IMR-90 (cell line): ENCODE data around the gene RRM1. TPM values are rescaled to one million over a fixed set of nuclear protein-coding genes. Genes with fewer than 3 reads are reported as not detected.
A peak's percentile ranks its signal among the peaks of the same experiment; 100 is the strongest.

Source experiments
- ATAC-seq: fragments of 200-7000 bp; cut with Tn5 transposase; 2 replicates; pipeline ENCODE4 v1.9.1; 2020; ENCODE audit warnings: low read depth, mild to moderate bottlenecking, moderate library complexity
- BruUV-seq: library from RNA; stranded (reverse); fragments of 400-500 nt; replicated peaks from 2 replicates; lab custom pipeline; 2021; lab: Mats Ljungman, UMichigan
- CTCF ChIA-PET: fragments of 300-600 bp; formaldehyde crosslinking; extraction: SDS; loops from one replicate; lab custom pipeline; 2021; ENCODE audit warnings: antibody characterized with exemption; lab: Yijun Ruan, JAX
- POLR2A ChIA-PET: fragments of 300-600 bp; sonication (Branson Sonifier 250); formaldehyde crosslinking; loops from one replicate; lab custom pipeline; 2022; ENCODE audit warnings: antibody characterized with exemption; ENCODE audit not compliant: unreplicated experiment; lab: Charles Lee
- DNase-seq: peaks from one replicate; pipeline ENCODE4 v3.0.0; 2013
- H2AFZ ChIP-seq: replicated peaks from 2 replicates; pipeline ENCODE3; 2013; ENCODE audit warnings: low read length, mild to moderate bottlenecking; ENCODE audit not compliant: poor library complexity
- H2AK5ac ChIP-seq: 2 replicates; pipeline ENCODE4 v1.6.1; 2013; ENCODE audit warnings: low read depth, low read length, inconsistent platforms
- H2AK9ac ChIP-seq: replicated peaks from 2 replicates; pipeline ENCODE3; 2013; ENCODE audit warnings: mild to moderate bottlenecking, low read depth, low read length, moderate library complexity; ENCODE audit not compliant: poor library complexity
- H2BK120ac ChIP-seq: 2 replicates; pipeline ENCODE4 v1.6.1; 2013; ENCODE audit warnings: low read depth, low read length, inconsistent platforms
- H2BK15ac ChIP-seq: 3 replicates; pipeline ENCODE4 v1.6.1; 2013; ENCODE audit warnings: low read depth, low read length, inconsistent platforms
- H2BK20ac ChIP-seq: 2 replicates; pipeline ENCODE4 v1.6.1; 2013; ENCODE audit warnings: low read depth, mild to moderate bottlenecking, inconsistent platforms, low read length, moderate library complexity
- H2BK5ac ChIP-seq: 2 replicates; pipeline ENCODE4 v1.6.1; 2013; ENCODE audit warnings: mild to moderate bottlenecking, low read depth, low read length, inconsistent platforms; ENCODE audit not compliant: poor library complexity, severe bottlenecking
- H3K14ac ChIP-seq: replicated peaks from 2 replicates; pipeline ENCODE4 v1.6.1; 2013; ENCODE audit warnings: low read depth, low read length, inconsistent platforms
- H3K18ac ChIP-seq: 2 replicates; pipeline ENCODE4 v1.6.1; 2013; ENCODE audit warnings: low read depth, low read length, control low read depth
- H3K23ac ChIP-seq: 2 replicates; pipeline ENCODE4 v1.6.1; 2013; ENCODE audit warnings: low read depth, low read length, inconsistent platforms
- H3K27ac ChIP-seq: 2 replicates; pipeline ENCODE4 v1.5.1; 2013; ENCODE audit warnings: mild to moderate bottlenecking, control low read depth, low read length; ENCODE audit not compliant: insufficient read depth
- H3K27me3 ChIP-seq: 2 replicates; pipeline ENCODE4 v1.6.1; 2013; ENCODE audit warnings: low read length; ENCODE audit not compliant: control insufficient read depth, insufficient read depth
- H3K36me3 ChIP-seq: 2 replicates; pipeline ENCODE4 v1.6.1; 2013; ENCODE audit warnings: low read length, mixed read lengths; ENCODE audit not compliant: control insufficient read depth, insufficient read depth
- H3K4ac ChIP-seq: 2 replicates; pipeline ENCODE4 v1.6.1; 2013; ENCODE audit warnings: low read depth, low read length, inconsistent platforms
- H3K4me1 ChIP-seq: 2 replicates; pipeline ENCODE4 v1.6.1; 2013; ENCODE audit warnings: low read length, mixed read lengths; ENCODE audit not compliant: control insufficient read depth, insufficient read depth
- H3K4me2 ChIP-seq: 2 replicates; pipeline ENCODE4 v1.6.1; 2013; ENCODE audit warnings: low read depth, mild to moderate bottlenecking, control low read depth, low read length, moderate library complexity
- H3K4me3 ChIP-seq: 2 replicates; pipeline ENCODE4 v1.5.1; 2013; ENCODE audit warnings: low read depth, mild to moderate bottlenecking, control low read depth, low read length, moderate library complexity; ENCODE audit not compliant: insufficient read depth
- H3K56ac ChIP-seq: 2 replicates; pipeline ENCODE4 v1.6.1; 2013; ENCODE audit warnings: low read length, inconsistent platforms; ENCODE audit not compliant: insufficient read depth; ENCODE audit errors: extremely low read depth
- H3K79me1 ChIP-seq, 2 experiments: 2 replicates each; pipeline ENCODE4 v1.6.1; 2013; ENCODE audit warnings: low read length in 2 of 2, inconsistent platforms in 1 of 2, low read depth in 1 of 2
- H3K9ac ChIP-seq: 2 replicates; pipeline ENCODE4 v1.6.1; 2013; ENCODE audit warnings: low read depth, low read length, control low read depth
- H3K9me1 ChIP-seq: 2 replicates; pipeline ENCODE4 v1.6.1; 2013; ENCODE audit warnings: low read length, inconsistent platforms; ENCODE audit not compliant: insufficient read depth
- H3K9me3 ChIP-seq: 2 replicates; pipeline ENCODE4 v1.6.1; 2013; ENCODE audit warnings: low read length; ENCODE audit not compliant: control insufficient read depth, insufficient read depth
- H4K20me1 ChIP-seq: 2 replicates; pipeline ENCODE4 v1.6.1; 2013; ENCODE audit warnings: low read length, inconsistent platforms; ENCODE audit not compliant: insufficient read depth
- H4K5ac ChIP-seq: 2 replicates; pipeline ENCODE4 v1.6.1; 2013; ENCODE audit warnings: mild to moderate bottlenecking, low read depth, low read length, control low read depth
- H4K8ac ChIP-seq, 2 experiments: 2 replicates each; pipeline ENCODE4 v1.6.1; 2013; ENCODE audit warnings: low read depth in 2 of 2, low read length in 2 of 2, control low read depth in 1 of 2, inconsistent platforms in 1 of 2
- H4K91ac ChIP-seq: 2 replicates; pipeline ENCODE4 v1.6.1; 2013; ENCODE audit warnings: low read depth, low read length, inconsistent platforms; ENCODE audit not compliant: insufficient read depth
- CEBPB ChIP-seq: IDR thresholded peaks from 2 replicates; pipeline ENCODE4 v1.6.1; 2012; ENCODE audit warnings: low read depth, low read length, improper control_type of control experiment
- CHD1 ChIP-seq: IDR thresholded peaks from 2 replicates; pipeline ENCODE4 v1.6.1; 2012; ENCODE audit warnings: low read depth, low read length, improper control_type of control experiment
- FOS ChIP-seq: fragments of 150-350 bp; IDR thresholded peaks from 2 replicates; pipeline ENCODE4 v1.6.1; 2016; ENCODE audit warnings: low read depth, low read length
- MAFK ChIP-seq: IDR thresholded peaks from 2 replicates; pipeline ENCODE4 v1.6.1; 2012; ENCODE audit warnings: low read depth, low read length, improper control_type of control experiment
- MAZ ChIP-seq: IDR thresholded peaks from 2 replicates; pipeline ENCODE4 v1.6.1; 2012; ENCODE audit warnings: low read depth, mild to moderate bottlenecking, low read length, improper control_type of control experiment, moderate library complexity, borderline replicate concordance
- MXI1 ChIP-seq: IDR thresholded peaks from 2 replicates; pipeline ENCODE4 v1.6.1; 2012; ENCODE audit warnings: low read depth, mild to moderate bottlenecking, low read length, moderate library complexity, borderline replicate concordance
- NFE2L2 ChIP-seq: fragments of 150-350 bp; IDR thresholded peaks from 2 replicates; pipeline ENCODE4 v1.6.1; 2016; ENCODE audit warnings: low read depth, mild to moderate bottlenecking, low read length
- POLR2A ChIP-seq: IDR thresholded peaks from 2 replicates; pipeline ENCODE4 v1.6.1; 2012; ENCODE audit warnings: mild to moderate bottlenecking, low read depth, low read length
- SMC3 ChIP-seq: fragments of 150-350 bp; IDR thresholded peaks from 2 replicates; pipeline ENCODE4 v1.6.1; 2016; ENCODE audit warnings: low read depth, mild to moderate bottlenecking, antibody characterized with exemption, low read length, moderate library complexity
- WGBS, 2 experiments: methylation state at CpG; one replicate each; pipeline versions ENCODE4 v1.1.5 to v1.1.7; 2013; ENCODE audit warnings: missing lambda C conversion rate in 2 of 2; ENCODE audit not compliant: insufficient read length in 1 of 2; ENCODE audit errors: extremely low coverage in 2 of 2; 5-methylcytosine and 5-hydroxymethylcytosine counted together
- dilution Hi-C: fragments of 300-500 bp; cut with HindIII; formaldehyde crosslinking; loops from one replicate; pipeline ENCODE4 v1.14.3; 2018; ENCODE audit warnings: low sequenced_read_pairs; ENCODE audit not compliant: unreplicated experiment
- in situ Hi-C: fragments of 300-500 bp; cut with MboI; formaldehyde crosslinking; loops from 3 replicates; pipeline ENCODE4 v1.14.3; 2019; ENCODE audit warnings: low sequenced_read_pairs, inconsistent platforms, mixed read lengths
- intact Hi-C: fragments of 100-400 bp; cut with micrococcal nuclease; formaldehyde crosslinking; loops from 2 replicates; pipeline ENCODE4 v1.10.0; 2022
- polyA plus RNA-seq, 3 experiments: library from polyadenylated mRNA; depleted of rRNA; stranded (reverse); fragments of >200 nt; gene quantifications; 2 replicates each; pipeline ENCODE4 v1.2.3, GENCODE V29; 2012; ENCODE audit warnings: low replicate concordance in 1 of 3
- total RNA-seq: library from RNA; depleted of rRNA; stranded (reverse); fragments of >200 nt; gene quantifications from 2 replicates; pipeline ENCODE4 v1.2.3, GENCODE V29; 2012
- TF ChIP-seq, protein P1 (sequence below): fragments of 150-350 bp; IDR thresholded peaks from 2 replicates; pipeline ENCODE4 v1.6.1; 2016; ENCODE audit warnings: low read depth, mild to moderate bottlenecking, low read length, moderate library complexity, borderline replicate concordance

Gene RRM1
- total and polyA plus RNA-seq, 2 of the 4 experiments (the other 2 are of a cell fraction), result 55.1 to 183 TPM

DNA sequence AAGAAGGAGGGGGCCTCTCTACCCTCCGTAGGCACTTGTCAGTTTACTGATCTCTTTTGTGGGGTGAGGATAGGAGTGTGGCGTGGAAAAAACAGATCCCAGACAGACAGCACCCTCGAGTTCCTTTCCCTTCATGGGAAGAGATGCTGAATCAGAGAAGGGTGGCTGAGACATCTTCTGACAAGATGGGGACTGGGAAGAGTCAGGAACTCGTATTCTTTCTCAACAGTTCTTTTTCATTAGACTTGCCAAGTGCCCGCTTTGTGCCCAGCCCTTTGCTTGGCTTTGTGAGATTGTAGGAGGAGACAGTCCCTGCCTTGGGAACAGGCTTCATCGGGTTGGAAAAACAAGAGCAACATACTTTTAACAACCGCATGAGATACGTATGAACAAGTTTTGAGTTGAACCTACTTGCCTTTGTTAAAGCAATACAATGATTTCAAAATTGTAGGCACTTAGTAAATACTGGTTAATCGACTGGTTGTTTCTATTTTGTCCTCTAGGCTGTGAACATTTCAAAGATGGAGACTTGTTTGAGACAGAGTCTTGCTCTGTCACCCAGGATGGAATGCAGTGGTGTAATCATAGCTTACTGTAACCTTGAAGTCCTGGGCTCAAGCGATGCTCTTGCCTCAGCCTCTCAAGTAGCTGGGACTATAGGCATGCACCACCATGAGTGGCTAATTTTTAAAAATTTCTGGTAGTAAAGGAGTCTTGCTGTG lies 1.1 kb downstream of the RRM1 start:
- Histone ChIP-seq H3K23ac (peak overlapping the region; percentile 94), H4K20me1 (no peaks in the 10 kb centered on the region; the same call in none of the 2 replicates), H3K4ac (peak overlapping the region; percentile 91), H2BK20ac (peak overlapping the region; percentile 58), H3K79me1 (peaks cover 11 to 57% of the 10 kb centered on the region in 2 experiments), H3K36me3 (no peaks in the 10 kb centered on the region), H2AFZ (peak overlapping the region; percentile 100), H3K4me3 (peak overlapping the region; percentile 80), H4K91ac (peak overlapping the region; percentile 75), H3K14ac (peak overlapping the region; percentile 85), H2BK120ac (peak overlapping the region; percentile 62), H2AK9ac (peak overlapping the region; percentile 94), H3K9ac (peak overlapping the region; percentile 89), H3K4me2 (peak overlapping the region; percentile 90), H4K5ac (peak overlapping the region; percentile 87), H2BK15ac (peak overlapping the region; percentile 79; the same call in 2 of the 3 replicates), H3K27me3 (no peaks in the 10 kb centered on the region), H3K9me1 (peaks cover 15% of the 10 kb centered on the region; the same call in 1 of the 2 replicates), H3K18ac (peak overlapping the region; percentile 81), H2AK5ac (peak overlapping the region; percentile 97), H4K8ac (peak overlapping the region; percentile 91 to 92), H3K4me1 (peaks cover 9% of the 10 kb centered on the region), H3K9me3 (no peaks in the 10 kb centered on the region), H3K27ac (peak overlapping the region; percentile 88), H2BK5ac (peak overlapping the region; percentile 99), H3K56ac (peak overlapping the region; percentile 91)
- intact Hi-C loops, result no loop called here
- CTCF ChIA-PET, result interaction anchor here (1.6 kb wide), 1 partner anchor 246 kb away, joined by 5 read pairs; no protein-coding TSS in a partner anchor
- dilution Hi-C loops, result no loop called here
- BruUV-seq, result TSS peak; percentile 15
- TF ChIP-seq CHD1 (no peak), NFE2L2 (no peak), MXI1 (no peak), SMC3 (no peak), CEBPB (peak; percentile 80), MAFK (no peak), MAZ (no peak), POLR2A (0 out of 2 replicates have a peak, but pooled peaks have one; percentile 11), FOS (no peak)
- TF ChIP-seq, protein P1, sequence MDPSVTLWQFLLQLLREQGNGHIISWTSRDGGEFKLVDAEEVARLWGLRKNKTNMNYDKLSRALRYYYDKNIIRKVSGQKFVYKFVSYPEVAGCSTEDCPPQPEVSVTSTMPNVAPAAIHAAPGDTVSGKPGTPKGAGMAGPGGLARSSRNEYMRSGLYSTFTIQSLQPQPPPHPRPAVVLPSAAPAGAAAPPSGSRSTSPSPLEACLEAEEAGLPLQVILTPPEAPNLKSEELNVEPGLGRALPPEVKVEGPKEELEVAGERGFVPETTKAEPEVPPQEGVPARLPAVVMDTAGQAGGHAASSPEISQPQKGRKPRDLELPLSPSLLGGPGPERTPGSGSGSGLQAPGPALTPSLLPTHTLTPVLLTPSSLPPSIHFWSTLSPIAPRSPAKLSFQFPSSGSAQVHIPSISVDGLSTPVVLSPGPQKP, result no peak
- DNase-seq (peak; percentile 78), ATAC-seq (peak; percentile 39)
- POLR2A ChIA-PET, result no interaction called here
- in situ Hi-C loops, result no loop called here
- WGBS, 2 experiments, result no CpG with 5 or more reads among the region's 10 CpGs
